Glutamatergic neuron (in vitro differentiated cells): ENCODE results near the gene TLR9. TPM values are rescaled to one million over a fixed set of nuclear protein-coding genes. Genes with fewer than 3 reads are reported as not detected.
A peak's percentile ranks its signal among the peaks of the same experiment; 100 is the strongest.

Source experiments
- DNase-seq: peaks from one replicate; pipeline ENCODE4 v3.0.0; 2022
- H3K27ac Mint-ChIP-seq: one replicate; pipeline ENCODE4 v1.8.0; 2020; ENCODE audit warnings: mild to moderate bottlenecking, mixed read lengths, inconsistent platforms; ENCODE audit not compliant: unreplicated experiment
- H3K27me3 Mint-ChIP-seq: one replicate; pipeline ENCODE4 v1.8.0; 2020; ENCODE audit warnings: mild to moderate bottlenecking, moderate library complexity, mixed read lengths, inconsistent platforms; ENCODE audit not compliant: unreplicated experiment
- H3K36me3 Mint-ChIP-seq: one replicate; pipeline ENCODE4 v1.8.0; 2020; ENCODE audit warnings: mild to moderate bottlenecking, mixed read lengths, inconsistent platforms; ENCODE audit not compliant: unreplicated experiment
- H3K4me1 Mint-ChIP-seq: one replicate; pipeline ENCODE4 v1.8.0; 2020; ENCODE audit warnings: mild to moderate bottlenecking, low read depth, mixed read lengths, inconsistent platforms; ENCODE audit not compliant: unreplicated experiment
- H3K4me3 Mint-ChIP-seq: one replicate; pipeline ENCODE4 v1.8.0; 2020; ENCODE audit warnings: mild to moderate bottlenecking, mixed read lengths, inconsistent platforms; ENCODE audit not compliant: unreplicated experiment
- H3K9me3 Mint-ChIP-seq: one replicate; pipeline ENCODE4 v1.8.0; 2020; ENCODE audit warnings: mild to moderate bottlenecking, moderate library complexity, mixed read lengths, inconsistent platforms; ENCODE audit not compliant: unreplicated experiment
- CTCF ChIP-seq: fragments of 200-600 bp; sonication (generic); IDR thresholded peaks from one replicate; pipeline ENCODE4 v1.5.0; 2021; ENCODE audit not compliant: partially characterized antibody, unreplicated experiment
- total RNA-seq: library from RNA; stranded (reverse); fragmentation: NEBNext Ultra II Directional; extraction: Animal tissue kit (Norgen Biotek cat#: 25700); gene quantifications from one replicate; pipeline ENCODE4 v1.2.1, GENCODE V29; 2021; ENCODE audit not compliant: unreplicated experiment

The TLR9 gene
- total RNA-seq, 1 donor from 2014 or later, result 0.37 TPM

- Mint-ChIP-seq H3K9me3 (peaks cover 5% of the 10 kb centered on the region), H3K4me1 (peaks cover 10% of the 10 kb centered on the region), H3K4me3 (no peak overlapping the region), H3K27ac (no peak overlapping the region), H3K27me3 (peaks cover 19% of the 10 kb centered on the region), H3K36me3 (no peaks in the 10 kb centered on the region)
- no peak for DNase-seq
- no peak for TF ChIP-seq CTCF
Measured at GRCh38 chr3:52227117-52227516, 1.7 kb upstream of the TLR9 start.

- DNase-seq, result no peak
- Mint-ChIP-seq H3K27me3 (peaks cover 16% of the 10 kb centered on the region), H3K27ac (peak overlapping the region; percentile 7), H3K4me1 (peaks cover 6% of the 10 kb centered on the region), H3K36me3 (no peaks in the 10 kb centered on the region), H3K4me3 (no peak overlapping the region), H3K9me3 (peaks cover 5% of the 10 kb centered on the region)
- TF ChIP-seq CTCF, result no peak
Measured at GRCh38 chr3:52226229-52226817, 878 bp upstream of the TLR9 start.

GRCh38 chr3:52223449-52224408 lies 1.7 kb downstream of the TLR9 start:
- no peak for DNase-seq
- H3K4me1 Mint-ChIP-seq, result peaks cover 6% of the 10 kb centered on the region
- H3K27me3 Mint-ChIP-seq, result peaks cover 12% of the 10 kb centered on the region
- no peak for TF ChIP-seq CTCF
- no peak overlapping the region for H3K27ac Mint-ChIP-seq
- H3K36me3 Mint-ChIP-seq, result no peaks in the 10 kb centered on the region
- peaks cover 5% of the 10 kb centered on the region for H3K9me3 Mint-ChIP-seq
- H3K4me3 Mint-ChIP-seq, result no peak overlapping the region

GRCh38 chr3:52222319-52223221 lies 2.9 kb downstream of the TLR9 start:
- DNase-seq, result no peak
- H3K4me3 Mint-ChIP-seq, result no peak overlapping the region
- H3K4me1 Mint-ChIP-seq, result peaks cover 6% of the 10 kb centered on the region
- H3K27me3 Mint-ChIP-seq, result peaks cover 12% of the 10 kb centered on the region
- TF ChIP-seq CTCF, result no peak
- no peaks in the 10 kb centered on the region for H3K36me3 Mint-ChIP-seq
- H3K9me3 Mint-ChIP-seq, result peaks cover 5% of the 10 kb centered on the region
- H3K27ac Mint-ChIP-seq, result no peak overlapping the region
